H9 (cell line): ENCODE measurements around the gene HEATR5A. TPM values are rescaled to one million over a fixed set of nuclear protein-coding genes. Genes with fewer than 3 reads are reported as not detected.

Experiments
- DNase-seq: peaks from one replicate; pipeline ENCODE4 v3.0.0-alpha.2; 2017
- H2AFZ ChIP-seq: one replicate; pipeline ENCODE4 v1.6.1; 2013; ENCODE audit warnings: mild to moderate bottlenecking, low read length, control low read depth, moderate library complexity
- H2AK5ac ChIP-seq: 2 replicates; pipeline ENCODE4 v1.6.1; 2013; ENCODE audit warnings: low read length, control low read depth, mixed read lengths; ENCODE audit not compliant: insufficient read length
- H2BK120ac ChIP-seq: one replicate; pipeline ENCODE4 v1.6.1; 2013; ENCODE audit warnings: low read depth, mild to moderate bottlenecking, low read length, control low read depth, inconsistent platforms; ENCODE audit not compliant: poor library complexity, severe bottlenecking
- H2BK12ac ChIP-seq: 2 replicates; pipeline ENCODE4 v1.6.1; 2013; ENCODE audit warnings: low read length, control low read depth, mixed read lengths, low read depth; ENCODE audit not compliant: insufficient read length
- H2BK15ac ChIP-seq: 2 replicates; pipeline ENCODE4 v1.6.1; 2013; ENCODE audit warnings: low read depth, low read length, control low read depth
- H2BK20ac ChIP-seq: one replicate; pipeline ENCODE4 v1.6.1; 2013; ENCODE audit warnings: low read depth, mild to moderate bottlenecking, low read length, control low read depth, inconsistent platforms; ENCODE audit not compliant: poor library complexity, severe bottlenecking
- H2BK5ac ChIP-seq: 2 replicates; pipeline ENCODE4 v1.6.1; 2013; ENCODE audit warnings: low read length, control low read depth, mixed read lengths; ENCODE audit not compliant: insufficient read length
- H3K14ac ChIP-seq: 2 replicates; pipeline ENCODE4 v1.6.1; 2013; ENCODE audit warnings: low read length, control low read depth; ENCODE audit not compliant: insufficient read depth
- H3K18ac ChIP-seq: 2 replicates; pipeline ENCODE4 v1.6.1; 2013; ENCODE audit warnings: low read depth, mild to moderate bottlenecking, mixed read lengths, low read length, control low read depth; ENCODE audit not compliant: insufficient read length
- H3K23ac ChIP-seq: 2 replicates; pipeline ENCODE4 v1.6.1; 2013; ENCODE audit warnings: low read length, control low read depth, mixed read lengths, low read depth; ENCODE audit not compliant: insufficient read length
- H3K23me2 ChIP-seq: 2 replicates; pipeline ENCODE4 v1.6.1; 2013; ENCODE audit warnings: low read depth, mild to moderate bottlenecking, mixed read lengths, low read length, control low read depth; ENCODE audit not compliant: insufficient read length, poor library complexity, severe bottlenecking
- H3K27ac ChIP-seq: 2 replicates; pipeline ENCODE4 v1.5.1; 2013; ENCODE audit warnings: low read length, control low read depth, mixed read lengths, low read depth; ENCODE audit not compliant: insufficient read length
- H3K27me3 ChIP-seq: 2 replicates; pipeline ENCODE4 v1.6.1; 2013; ENCODE audit warnings: low read length, control low read depth, inconsistent platforms; ENCODE audit not compliant: insufficient read depth
- H3K4ac ChIP-seq: 2 replicates; pipeline ENCODE4 v1.6.1; 2013; ENCODE audit warnings: low read depth, mild to moderate bottlenecking, control low read depth, inconsistent platforms, low read length, moderate library complexity
- H3K4me1 ChIP-seq: 2 replicates; pipeline ENCODE4 v1.6.1; 2013; ENCODE audit warnings: low read length, control low read depth, inconsistent platforms; ENCODE audit not compliant: insufficient read depth
- H3K4me2 ChIP-seq: 2 replicates; pipeline ENCODE4 v1.6.1; 2013; ENCODE audit warnings: low read length, control low read depth, mixed read lengths; ENCODE audit not compliant: insufficient read length, insufficient read depth
- H3K56ac ChIP-seq: 2 replicates; pipeline ENCODE4 v1.6.1; 2013; ENCODE audit warnings: low read depth, mild to moderate bottlenecking, mixed read lengths, low read length, control low read depth; ENCODE audit not compliant: insufficient read length
- H3K79me1 ChIP-seq: 2 replicates; pipeline ENCODE4 v1.6.1; 2013; ENCODE audit warnings: low read depth, mild to moderate bottlenecking, moderate library complexity, low read length, control low read depth, inconsistent platforms; ENCODE audit not compliant: insufficient read depth, poor library complexity, severe bottlenecking
- H3K79me2 ChIP-seq: 2 replicates; pipeline ENCODE4 v1.6.1; 2013; ENCODE audit warnings: low read length, control low read depth, inconsistent platforms; ENCODE audit not compliant: insufficient read depth
- H3K9ac ChIP-seq: 2 replicates; pipeline ENCODE4 v1.6.1; 2013; ENCODE audit warnings: low read length, control low read depth, mixed read lengths; ENCODE audit not compliant: insufficient read length; ENCODE audit errors: extremely low read depth
- H3K9me3 ChIP-seq: one replicate; pipeline ENCODE4 v1.6.1; 2013; ENCODE audit warnings: low read depth, low read length, inconsistent platforms; ENCODE audit not compliant: control insufficient read depth
- H3T11ph ChIP-seq: one replicate; pipeline ENCODE4 v1.6.1; 2013; ENCODE audit warnings: mild to moderate bottlenecking, low read length, control low read depth, inconsistent platforms
- H4K20me1 ChIP-seq: one replicate; pipeline ENCODE4 v1.6.1; 2013; ENCODE audit not compliant: control insufficient read depth, insufficient read length, insufficient read depth
- H4K5ac ChIP-seq: 2 replicates; pipeline ENCODE4 v1.6.1; 2013; ENCODE audit warnings: low read depth, mild to moderate bottlenecking, mixed read lengths, low read length, control low read depth; ENCODE audit not compliant: insufficient read length
- H4K8ac ChIP-seq: replicated peaks from 2 replicates; pipeline ENCODE4 v1.6.1; 2013; ENCODE audit warnings: low read length, control low read depth, mixed read lengths, low read depth; ENCODE audit not compliant: insufficient read length
- H4K91ac ChIP-seq: 2 replicates; pipeline ENCODE4 v1.6.1; 2013; ENCODE audit warnings: low read depth, mild to moderate bottlenecking, moderate library complexity, mixed read lengths, low read length, control low read depth; ENCODE audit not compliant: insufficient read length
- H3K27ac Mint-ChIP-seq, 3 experiments: 2 replicates in 2 of 3; 3 replicates in 1 of 3; pipeline ENCODE4 v1.8.0; 2020 to 2021; ENCODE audit warnings: mixed read lengths in 3 of 3, mild to moderate bottlenecking in 1 of 3, moderate library complexity in 1 of 3
- H3K27me3 Mint-ChIP-seq: 2 replicates; pipeline ENCODE4 v1.8.0; 2021; ENCODE audit warnings: low read depth, mild to moderate bottlenecking, moderate library complexity, mixed read lengths
- H3K36me3 Mint-ChIP-seq, 3 experiments: 2 replicates in 2 of 3; 3 replicates in 1 of 3; pipeline ENCODE4 v1.8.0; 2020 to 2021; ENCODE audit warnings: low read depth in 3 of 3, mixed read lengths in 3 of 3; ENCODE audit not compliant: insufficient read depth in 1 of 3
- H3K4me1 Mint-ChIP-seq, 2 experiments: 2 replicates each; pipeline ENCODE4 v1.8.0; 2020; ENCODE audit warnings: mixed read lengths in 2 of 2
- H3K4me3 Mint-ChIP-seq, 2 experiments: 2 replicates in 1 of 2; 3 replicates in 1 of 2; pipeline ENCODE4 v1.8.0; 2020 to 2021; ENCODE audit warnings: mild to moderate bottlenecking in 2 of 2, mixed read lengths in 2 of 2, moderate library complexity in 1 of 2
- H3K9me3 Mint-ChIP-seq, 2 experiments: 2 replicates in 1 of 2; 3 replicates in 1 of 2; pipeline ENCODE4 v1.8.0; 2020; ENCODE audit warnings: mild to moderate bottlenecking in 2 of 2, mixed read lengths in 2 of 2, moderate library complexity in 1 of 2
- CTCF ChIP-seq: fragments of 200-600 bp; sonication (generic); conservative IDR thresholded peaks from 3 replicates; pipeline ENCODE4 v1.8.0; 2021; ENCODE audit warnings: antibody characterized with exemption, mild to moderate bottlenecking
- WGBS: extraction: QIAGEN DNeasy Blood & Tissue Kit; methylation state at CpG from one replicate; pipeline ENCODE4 v1.1.7; 2013; ENCODE audit warnings: missing lambda C conversion rate, low lambda C conversion rate, mixed read lengths; ENCODE audit not compliant: insufficient read length; ENCODE audit errors: extremely low coverage; 5-methylcytosine and 5-hydroxymethylcytosine counted together
- total RNA-seq: library from RNA; stranded (reverse); gene quantifications from 2 replicates; pipeline ENCODE4 v1.2.1, GENCODE V29; 2021

HEATR5A gene
- total RNA-seq, 1 experiment from 2014 or later, result 21.2 TPM

GRCh38 chr14:31414190-31414833 lies 6.0 kb downstream of the HEATR5A start:
- Histone ChIP-seq H3T11ph (no peak overlapping the region), H3K9me3 (no peaks in the 10 kb centered on the region), H3K56ac (no peak overlapping the region), H4K5ac (no peak overlapping the region), H3K9ac (no peak overlapping the region), H2AK5ac (no peak overlapping the region), H2BK120ac (no peak overlapping the region), H2BK12ac (no peak overlapping the region), H3K79me1 (peaks cover 2% of the 10 kb centered on the region), H3K4ac (no peak overlapping the region), H3K27ac (no peak overlapping the region), H3K18ac (no peak overlapping the region), H2BK20ac (no peak overlapping the region), H3K14ac (no peak overlapping the region), H3K4me1 (no peaks in the 10 kb centered on the region), H3K23ac (no peak overlapping the region), H4K20me1 (no peaks in the 10 kb centered on the region), H2BK5ac (no peak overlapping the region), H3K4me2 (no peak overlapping the region), H2BK15ac (no peak overlapping the region), H2AFZ (no peak overlapping the region), H3K79me2 (no peaks in the 10 kb centered on the region), H4K91ac (no peak overlapping the region), H3K23me2 (no peaks in the 10 kb centered on the region), H3K27me3 (no peaks in the 10 kb centered on the region), H4K8ac (no peak overlapping the region)
- no peak overlapping the region for H3K27ac Mint-ChIP-seq
- WGBS, result no CpG with 5 or more reads among the region's 1 CpG
- no peaks in the 10 kb centered on the region for H3K27me3 Mint-ChIP-seq
- H3K4me1 Mint-ChIP-seq, result peaks cover 14 to 15% of the 10 kb centered on the region in 2 experiments
- no peaks in the 10 kb centered on the region for H3K9me3 Mint-ChIP-seq
- no peak for TF ChIP-seq CTCF
- H3K4me3 Mint-ChIP-seq, result no peak overlapping the region
- H3K36me3 Mint-ChIP-seq, result peaks cover 0 to 3% (median 0%) of the 10 kb centered on the region in 3 experiments; a peak in 1 of 7 replicates
- no peak for DNase-seq
